MM.1S (cell line): ENCODE results near the gene MMP24.

ENCODE experiments used
- DNase-seq: peaks from one replicate; pipeline ENCODE4 v3.0.0-alpha.2; 2015
- H2AFZ ChIP-seq: fragments of 300-600 bp; sonication (generic); 2 replicates; pipeline ENCODE4 v1.6.0; 2016; ENCODE audit warnings: antibody characterized with exemption, low read length
- H3F3A ChIP-seq: fragments of 300-600 bp; sonication (generic); 2 replicates; pipeline ENCODE4 v1.6.1; 2016; ENCODE audit warnings: mild to moderate bottlenecking, antibody characterized with exemption, low read length, moderate library complexity, mixed read lengths; ENCODE audit not compliant: insufficient read depth
- H3K27ac ChIP-seq: fragments of 300-600 bp; sonication (generic); 2 replicates; pipeline ENCODE4 v1.5.1; 2016; ENCODE audit warnings: mild to moderate bottlenecking, low read length
- H3K27me3 ChIP-seq: fragments of 300-600 bp; sonication (generic); replicated peaks from 2 replicates; pipeline ENCODE4 v1.6.0; 2016; ENCODE audit warnings: low read length; ENCODE audit not compliant: insufficient read depth
- H3K36me3 ChIP-seq: fragments of 300-600 bp; sonication (generic); replicated peaks from 2 replicates; pipeline ENCODE4 v1.6.1; 2016; ENCODE audit warnings: mild to moderate bottlenecking, low read length, mixed read lengths; ENCODE audit not compliant: insufficient read depth
- H3K4me1 ChIP-seq: fragments of 300-600 bp; sonication (generic); 2 replicates; pipeline ENCODE4 v1.6.1; 2016; ENCODE audit warnings: low read length, mixed read lengths
- H3K4me2 ChIP-seq: fragments of 300-600 bp; sonication (generic); 2 replicates; pipeline ENCODE4 v1.6.0; 2016; ENCODE audit warnings: low read depth, low read length
- H3K4me3 ChIP-seq: fragments of 300-600 bp; sonication (generic); 2 replicates; pipeline ENCODE4 v1.5.1; 2016; ENCODE audit warnings: low read length, mixed read lengths
- H3K79me2 ChIP-seq: fragments of 300-600 bp; sonication (generic); 2 replicates; pipeline ENCODE4 v1.6.1; 2016; ENCODE audit warnings: mixed run types, low read length, mixed read lengths
- H3K9ac ChIP-seq: fragments of 300-600 bp; sonication (generic); 2 replicates; pipeline ENCODE4 v1.6.1; 2016; ENCODE audit warnings: low read length, mixed read lengths
- H3K9me2 ChIP-seq: fragments of 300-600 bp; sonication (generic); replicated peaks from 2 replicates; pipeline ENCODE4 v1.6.1; 2016; ENCODE audit warnings: mild to moderate bottlenecking, low read length, mixed read lengths; ENCODE audit not compliant: insufficient read depth
- H3K9me3 ChIP-seq: fragments of 300-600 bp; sonication (generic); replicated peaks from 2 replicates; pipeline ENCODE4 v1.6.1; 2016; ENCODE audit warnings: mild to moderate bottlenecking, low read length, mixed read lengths; ENCODE audit not compliant: insufficient read depth
- H4K20me1 ChIP-seq: fragments of 300-600 bp; sonication (generic); 2 replicates; pipeline ENCODE4 v1.6.1; 2016; ENCODE audit warnings: mild to moderate bottlenecking, low read length, moderate library complexity, mixed read lengths; ENCODE audit not compliant: insufficient read depth
- EZH2 ChIP-seq: fragments of 300-600 bp; sonication (generic); optimal IDR thresholded peaks from 2 replicates; pipeline ENCODE3; 2017; ENCODE audit warnings: low read depth, mild to moderate bottlenecking, antibody characterized with exemption, low read length, mixed read lengths
- EZH2phosphoT487 ChIP-seq: fragments of 300-600 bp; sonication (generic); IDR thresholded peaks from 2 replicates; pipeline ENCODE4 v1.6.1; 2018; ENCODE audit warnings: antibody characterized with exemption, low read length
- TF ChIP-seq, protein P1 (sequence below): fragments of 300-600 bp; sonication (generic); IDR thresholded peaks from 2 replicates; pipeline ENCODE4 v1.5.1; 2016; ENCODE audit warnings: antibody characterized with exemption, low read length, mixed read lengths

MMP24 gene

DNA sequence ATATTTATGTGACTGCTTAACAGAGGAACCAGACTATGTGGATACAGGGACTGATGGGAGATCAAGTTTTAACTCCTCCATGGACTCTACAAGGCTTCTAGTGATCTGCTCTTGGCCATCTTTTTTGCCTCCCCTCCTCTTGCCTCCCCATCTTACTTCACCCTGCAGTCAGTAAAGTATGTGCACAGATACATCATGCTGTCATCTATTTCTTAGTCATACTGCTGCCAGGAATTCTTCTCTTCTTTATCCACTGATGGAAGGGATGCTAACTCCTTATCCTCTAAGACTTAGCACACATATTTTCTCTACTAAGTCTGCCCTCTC is 93.3 kb downstream of the MMP24 start:
- Histone ChIP-seq H3K27me3 (no peaks in the 10 kb centered on the region), H3K9me2 (no peaks in the 10 kb centered on the region), H3K9me3 (no peaks in the 10 kb centered on the region), H3K4me2 (no peak overlapping the region), H3K9ac (no peak overlapping the region), H3K4me1 (no peaks in the 10 kb centered on the region), H3F3A (no peaks in the 10 kb centered on the region), H3K4me3 (no peak overlapping the region), H3K36me3 (no peaks in the 10 kb centered on the region), H2AFZ (no peak overlapping the region), H4K20me1 (no peaks in the 10 kb centered on the region), H3K27ac (no peak overlapping the region), H3K79me2 (no peaks in the 10 kb centered on the region)
- TF ChIP-seq, protein P1, sequence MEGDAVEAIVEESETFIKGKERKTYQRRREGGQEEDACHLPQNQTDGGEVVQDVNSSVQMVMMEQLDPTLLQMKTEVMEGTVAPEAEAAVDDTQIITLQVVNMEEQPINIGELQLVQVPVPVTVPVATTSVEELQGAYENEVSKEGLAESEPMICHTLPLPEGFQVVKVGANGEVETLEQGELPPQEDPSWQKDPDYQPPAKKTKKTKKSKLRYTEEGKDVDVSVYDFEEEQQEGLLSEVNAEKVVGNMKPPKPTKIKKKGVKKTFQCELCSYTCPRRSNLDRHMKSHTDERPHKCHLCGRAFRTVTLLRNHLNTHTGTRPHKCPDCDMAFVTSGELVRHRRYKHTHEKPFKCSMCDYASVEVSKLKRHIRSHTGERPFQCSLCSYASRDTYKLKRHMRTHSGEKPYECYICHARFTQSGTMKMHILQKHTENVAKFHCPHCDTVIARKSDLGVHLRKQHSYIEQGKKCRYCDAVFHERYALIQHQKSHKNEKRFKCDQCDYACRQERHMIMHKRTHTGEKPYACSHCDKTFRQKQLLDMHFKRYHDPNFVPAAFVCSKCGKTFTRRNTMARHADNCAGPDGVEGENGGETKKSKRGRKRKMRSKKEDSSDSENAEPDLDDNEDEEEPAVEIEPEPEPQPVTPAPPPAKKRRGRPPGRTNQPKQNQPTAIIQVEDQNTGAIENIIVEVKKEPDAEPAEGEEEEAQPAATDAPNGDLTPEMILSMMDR, result no peak
- TF ChIP-seq EZH2phosphoT487, result no peak
- no peak for TF ChIP-seq EZH2
- DNase-seq, result no peak

DNA sequence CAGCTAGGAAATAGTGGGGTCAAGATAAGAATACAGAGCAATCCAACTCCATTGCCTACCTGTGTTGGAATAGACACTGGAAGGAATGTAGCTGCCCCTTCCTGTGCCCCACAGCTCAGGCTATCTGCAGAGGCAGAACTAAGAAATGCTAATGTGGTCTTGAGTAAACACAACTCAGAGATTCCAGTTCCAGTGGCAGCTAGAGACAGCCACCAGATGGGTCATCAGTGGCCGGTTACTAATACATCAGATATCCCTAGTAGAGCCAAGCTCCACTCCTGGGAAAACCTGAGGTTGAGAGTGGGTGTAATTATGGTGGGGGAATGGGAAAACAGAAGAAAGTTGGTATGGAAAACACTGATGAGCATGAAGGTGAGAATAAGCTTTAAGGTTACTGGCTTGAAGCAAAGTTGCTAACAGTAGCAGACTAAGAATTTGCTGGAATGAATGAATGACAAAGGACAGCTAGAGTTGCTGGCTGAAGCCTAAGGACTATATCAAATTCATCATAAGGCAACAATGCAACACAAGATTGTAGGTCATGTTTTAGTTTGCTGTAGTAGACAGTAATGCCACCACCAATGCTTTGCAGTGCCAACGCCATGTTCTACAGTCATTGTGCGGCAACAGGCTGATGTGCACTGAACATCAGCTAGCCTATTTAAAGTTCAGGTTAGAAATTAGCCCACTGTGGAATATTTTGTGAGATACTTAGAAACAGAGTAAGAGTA is 94.1 kb downstream of the MMP24 start:
- TF ChIP-seq EZH2phosphoT487 (no peak), EZH2 (no peak)
- TF ChIP-seq, protein P1, result no peak
- H3K27me3 ChIP-seq, result no peaks in the 10 kb centered on the region
- H3K27ac ChIP-seq, result no peak overlapping the region
- H3K79me2 ChIP-seq, result no peaks in the 10 kb centered on the region
- no peaks in the 10 kb centered on the region for H3F3A ChIP-seq
- H3K4me1 ChIP-seq, result no peaks in the 10 kb centered on the region
- no peaks in the 10 kb centered on the region for H4K20me1 ChIP-seq
- DNase-seq, result no peak
- no peak overlapping the region for H3K4me2 ChIP-seq
- H2AFZ ChIP-seq, result no peak overlapping the region
- H3K36me3 ChIP-seq, result no peaks in the 10 kb centered on the region
- no peak overlapping the region for H3K9ac ChIP-seq
- no peaks in the 10 kb centered on the region for H3K9me3 ChIP-seq
- no peaks in the 10 kb centered on the region for H3K9me2 ChIP-seq
- H3K4me3 ChIP-seq, result no peak overlapping the region

DNA sequence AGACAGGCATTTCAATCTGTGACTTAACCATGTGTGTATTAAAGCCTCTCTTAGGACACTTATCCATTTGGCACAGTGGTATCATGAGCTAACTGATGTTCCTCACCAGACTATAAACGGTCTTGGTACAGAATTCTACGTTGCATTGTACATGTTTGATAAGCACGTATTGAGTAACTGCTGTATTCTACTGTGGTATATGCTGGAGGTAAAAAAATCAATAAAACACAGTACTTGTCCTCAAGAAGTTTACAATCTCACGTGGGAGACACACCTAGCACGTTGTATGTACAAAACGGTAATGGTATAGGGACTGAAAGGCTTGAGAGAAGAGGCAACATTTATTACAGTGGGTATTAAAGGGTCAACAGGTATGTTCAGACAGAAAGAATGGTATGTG is 98.9 kb downstream of the MMP24 start:
- Histone ChIP-seq H4K20me1 (no peaks in the 10 kb centered on the region), H3K9ac (no peak overlapping the region), H3K36me3 (no peaks in the 10 kb centered on the region), H3K27ac (no peak overlapping the region), H3K4me1 (no peaks in the 10 kb centered on the region), H3F3A (no peaks in the 10 kb centered on the region), H3K9me3 (no peaks in the 10 kb centered on the region), H3K4me2 (no peak overlapping the region), H3K27me3 (no peaks in the 10 kb centered on the region), H3K79me2 (no peaks in the 10 kb centered on the region), H3K4me3 (no peak overlapping the region), H3K9me2 (no peaks in the 10 kb centered on the region), H2AFZ (no peak overlapping the region)
- no peak for TF ChIP-seq EZH2phosphoT487
- TF ChIP-seq EZH2, result no peak
- TF ChIP-seq, protein P1, result no peak
- DNase-seq, result no peak
